H9 (cell line): ENCODE measurements around the gene OTULINL. TPM values are rescaled to one million over a fixed set of nuclear protein-coding genes. Genes with fewer than 3 reads are reported as not detected.

Experiments used
- DNase-seq: peaks from one replicate; pipeline ENCODE4 v3.0.0-alpha.2; 2017
- H2AFZ ChIP-seq: one replicate; pipeline ENCODE4 v1.6.1; 2013; ENCODE audit warnings: mild to moderate bottlenecking, low read length, control low read depth, moderate library complexity
- H2AK5ac ChIP-seq: 2 replicates; pipeline ENCODE4 v1.6.1; 2013; ENCODE audit warnings: low read length, control low read depth, mixed read lengths; ENCODE audit not compliant: insufficient read length
- H2BK120ac ChIP-seq: one replicate; pipeline ENCODE4 v1.6.1; 2013; ENCODE audit warnings: low read depth, mild to moderate bottlenecking, low read length, control low read depth, inconsistent platforms; ENCODE audit not compliant: poor library complexity, severe bottlenecking
- H2BK12ac ChIP-seq: 2 replicates; pipeline ENCODE4 v1.6.1; 2013; ENCODE audit warnings: low read length, control low read depth, mixed read lengths, low read depth; ENCODE audit not compliant: insufficient read length
- H2BK15ac ChIP-seq: 2 replicates; pipeline ENCODE4 v1.6.1; 2013; ENCODE audit warnings: low read depth, low read length, control low read depth
- H2BK20ac ChIP-seq: one replicate; pipeline ENCODE4 v1.6.1; 2013; ENCODE audit warnings: low read depth, mild to moderate bottlenecking, low read length, control low read depth, inconsistent platforms; ENCODE audit not compliant: poor library complexity, severe bottlenecking
- H2BK5ac ChIP-seq: 2 replicates; pipeline ENCODE4 v1.6.1; 2013; ENCODE audit warnings: low read length, control low read depth, mixed read lengths; ENCODE audit not compliant: insufficient read length
- H3K14ac ChIP-seq: 2 replicates; pipeline ENCODE4 v1.6.1; 2013; ENCODE audit warnings: low read length, control low read depth; ENCODE audit not compliant: insufficient read depth
- H3K18ac ChIP-seq: 2 replicates; pipeline ENCODE4 v1.6.1; 2013; ENCODE audit warnings: low read depth, mild to moderate bottlenecking, mixed read lengths, low read length, control low read depth; ENCODE audit not compliant: insufficient read length
- H3K23ac ChIP-seq: 2 replicates; pipeline ENCODE4 v1.6.1; 2013; ENCODE audit warnings: low read length, control low read depth, mixed read lengths, low read depth; ENCODE audit not compliant: insufficient read length
- H3K23me2 ChIP-seq: 2 replicates; pipeline ENCODE4 v1.6.1; 2013; ENCODE audit warnings: low read depth, mild to moderate bottlenecking, mixed read lengths, low read length, control low read depth; ENCODE audit not compliant: insufficient read length, poor library complexity, severe bottlenecking
- H3K27ac ChIP-seq: 2 replicates; pipeline ENCODE4 v1.5.1; 2013; ENCODE audit warnings: low read length, control low read depth, mixed read lengths, low read depth; ENCODE audit not compliant: insufficient read length
- H3K27me3 ChIP-seq: 2 replicates; pipeline ENCODE4 v1.6.1; 2013; ENCODE audit warnings: low read length, control low read depth, inconsistent platforms; ENCODE audit not compliant: insufficient read depth
- H3K4ac ChIP-seq: 2 replicates; pipeline ENCODE4 v1.6.1; 2013; ENCODE audit warnings: low read depth, mild to moderate bottlenecking, control low read depth, inconsistent platforms, low read length, moderate library complexity
- H3K4me1 ChIP-seq: 2 replicates; pipeline ENCODE4 v1.6.1; 2013; ENCODE audit warnings: low read length, control low read depth, inconsistent platforms; ENCODE audit not compliant: insufficient read depth
- H3K4me2 ChIP-seq: 2 replicates; pipeline ENCODE4 v1.6.1; 2013; ENCODE audit warnings: low read length, control low read depth, mixed read lengths; ENCODE audit not compliant: insufficient read length, insufficient read depth
- H3K56ac ChIP-seq: 2 replicates; pipeline ENCODE4 v1.6.1; 2013; ENCODE audit warnings: low read depth, mild to moderate bottlenecking, mixed read lengths, low read length, control low read depth; ENCODE audit not compliant: insufficient read length
- H3K79me1 ChIP-seq: 2 replicates; pipeline ENCODE4 v1.6.1; 2013; ENCODE audit warnings: low read depth, mild to moderate bottlenecking, moderate library complexity, low read length, control low read depth, inconsistent platforms; ENCODE audit not compliant: insufficient read depth, poor library complexity, severe bottlenecking
- H3K79me2 ChIP-seq: 2 replicates; pipeline ENCODE4 v1.6.1; 2013; ENCODE audit warnings: low read length, control low read depth, inconsistent platforms; ENCODE audit not compliant: insufficient read depth
- H3K9ac ChIP-seq: 2 replicates; pipeline ENCODE4 v1.6.1; 2013; ENCODE audit warnings: low read length, control low read depth, mixed read lengths; ENCODE audit not compliant: insufficient read length; ENCODE audit errors: extremely low read depth
- H3K9me3 ChIP-seq: one replicate; pipeline ENCODE4 v1.6.1; 2013; ENCODE audit warnings: low read depth, low read length, inconsistent platforms; ENCODE audit not compliant: control insufficient read depth
- H3T11ph ChIP-seq: one replicate; pipeline ENCODE4 v1.6.1; 2013; ENCODE audit warnings: mild to moderate bottlenecking, low read length, control low read depth, inconsistent platforms
- H4K20me1 ChIP-seq: one replicate; pipeline ENCODE4 v1.6.1; 2013; ENCODE audit not compliant: control insufficient read depth, insufficient read length, insufficient read depth
- H4K5ac ChIP-seq: 2 replicates; pipeline ENCODE4 v1.6.1; 2013; ENCODE audit warnings: low read depth, mild to moderate bottlenecking, mixed read lengths, low read length, control low read depth; ENCODE audit not compliant: insufficient read length
- H4K8ac ChIP-seq: replicated peaks from 2 replicates; pipeline ENCODE4 v1.6.1; 2013; ENCODE audit warnings: low read length, control low read depth, mixed read lengths, low read depth; ENCODE audit not compliant: insufficient read length
- H4K91ac ChIP-seq: 2 replicates; pipeline ENCODE4 v1.6.1; 2013; ENCODE audit warnings: low read depth, mild to moderate bottlenecking, moderate library complexity, mixed read lengths, low read length, control low read depth; ENCODE audit not compliant: insufficient read length
- H3K27ac Mint-ChIP-seq, 3 experiments: 2 replicates in 2 of 3; 3 replicates in 1 of 3; pipeline ENCODE4 v1.8.0; 2020 to 2021; ENCODE audit warnings: mixed read lengths in 3 of 3, mild to moderate bottlenecking in 1 of 3, moderate library complexity in 1 of 3
- H3K27me3 Mint-ChIP-seq: 2 replicates; pipeline ENCODE4 v1.8.0; 2021; ENCODE audit warnings: low read depth, mild to moderate bottlenecking, moderate library complexity, mixed read lengths
- H3K36me3 Mint-ChIP-seq, 3 experiments: 2 replicates in 2 of 3; 3 replicates in 1 of 3; pipeline ENCODE4 v1.8.0; 2020 to 2021; ENCODE audit warnings: low read depth in 3 of 3, mixed read lengths in 3 of 3; ENCODE audit not compliant: insufficient read depth in 1 of 3
- H3K4me1 Mint-ChIP-seq, 2 experiments: 2 replicates each; pipeline ENCODE4 v1.8.0; 2020; ENCODE audit warnings: mixed read lengths in 2 of 2
- H3K4me3 Mint-ChIP-seq, 2 experiments: 2 replicates in 1 of 2; 3 replicates in 1 of 2; pipeline ENCODE4 v1.8.0; 2020 to 2021; ENCODE audit warnings: mild to moderate bottlenecking in 2 of 2, mixed read lengths in 2 of 2, moderate library complexity in 1 of 2
- H3K9me3 Mint-ChIP-seq, 2 experiments: 2 replicates in 1 of 2; 3 replicates in 1 of 2; pipeline ENCODE4 v1.8.0; 2020; ENCODE audit warnings: mild to moderate bottlenecking in 2 of 2, mixed read lengths in 2 of 2, moderate library complexity in 1 of 2
- WGBS: extraction: QIAGEN DNeasy Blood & Tissue Kit; methylation state at CpG from one replicate; pipeline ENCODE4 v1.1.7; 2013; ENCODE audit warnings: missing lambda C conversion rate, low lambda C conversion rate, mixed read lengths; ENCODE audit not compliant: insufficient read length; ENCODE audit errors: extremely low coverage; 5-methylcytosine and 5-hydroxymethylcytosine counted together
- total RNA-seq: library from RNA; stranded (reverse); gene quantifications from 2 replicates; pipeline ENCODE4 v1.2.1, GENCODE V29; 2021
- TF ChIP-seq, protein P1 (sequence below): fragments of 200-600 bp; sonication (generic); conservative IDR thresholded peaks from 3 replicates; pipeline ENCODE4 v1.8.0; 2021; ENCODE audit warnings: antibody characterized with exemption, mild to moderate bottlenecking

Gene OTULINL
- total RNA-seq, 1 experiment from 2014 or later, result 7.5 TPM

DNA sequence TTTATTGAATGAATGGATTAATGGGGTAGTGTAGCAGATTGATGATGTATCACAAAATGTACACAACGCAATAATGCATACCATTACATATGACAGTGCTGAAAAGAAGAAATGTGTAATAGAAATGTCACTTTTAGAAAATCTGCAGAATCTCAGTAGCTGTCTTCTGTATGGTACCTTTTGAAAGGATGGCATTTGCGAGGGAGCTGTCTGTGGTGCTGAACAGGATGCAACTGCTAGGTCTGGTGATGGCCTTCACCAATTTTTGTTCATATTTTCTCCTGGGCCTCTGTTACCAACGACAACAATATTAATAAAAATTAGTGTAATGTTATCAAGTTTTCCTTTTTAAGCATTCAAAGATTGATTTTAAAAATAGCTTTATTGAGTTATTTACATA lies 46.8 kb downstream of the OTULINL start:
- H2BK120ac ChIP-seq, result no peak overlapping the region
- WGBS, result no CpG with 5 or more reads among the region's 3 CpGs
- no peak overlapping the region for H2BK5ac ChIP-seq
- no peak overlapping the region for H3T11ph ChIP-seq
- H3K4me2 ChIP-seq, result no peak overlapping the region
- H2AK5ac ChIP-seq, result no peak overlapping the region
- H3K4me1 ChIP-seq, result no peaks in the 10 kb centered on the region
- H3K18ac ChIP-seq, result no peak overlapping the region
- H4K8ac ChIP-seq, result no peak overlapping the region
- Mint-ChIP-seq H3K27me3 (no peaks in the 10 kb centered on the region), H3K27ac (no peak overlapping the region), H3K4me3 (no peak overlapping the region), H3K36me3 (no peaks in the 10 kb centered on the region), H3K9me3 (peaks cover 2 to 4% of the 10 kb centered on the region in 2 experiments; a peak in 2 of 5 replicates), H3K4me1 (0 out of 4 replicates have a peak, but pooled peaks cover 0 to 3% of the 10 kb centered on the region in 2 experiments)
- no peaks in the 10 kb centered on the region for H3K23me2 ChIP-seq
- H3K27ac ChIP-seq, result no peak overlapping the region
- no peak overlapping the region for H3K9ac ChIP-seq
- no peaks in the 10 kb centered on the region for H3K79me1 ChIP-seq
- H3K9me3 ChIP-seq, result no peaks in the 10 kb centered on the region
- H3K23ac ChIP-seq, result no peak overlapping the region
- H3K56ac ChIP-seq, result no peak overlapping the region
- no peak overlapping the region for H4K91ac ChIP-seq
- no peak overlapping the region for H3K4ac ChIP-seq
- no peaks in the 10 kb centered on the region for H4K20me1 ChIP-seq
- no peak overlapping the region for H2BK20ac ChIP-seq
- no peak overlapping the region for H2BK15ac ChIP-seq
- no peak overlapping the region for H2AFZ ChIP-seq
- no peaks in the 10 kb centered on the region for H3K79me2 ChIP-seq
- H2BK12ac ChIP-seq, result no peak overlapping the region
- H3K27me3 ChIP-seq, result no peaks in the 10 kb centered on the region
- DNase-seq, result peak; percentile 41
- TF ChIP-seq, protein P1, sequence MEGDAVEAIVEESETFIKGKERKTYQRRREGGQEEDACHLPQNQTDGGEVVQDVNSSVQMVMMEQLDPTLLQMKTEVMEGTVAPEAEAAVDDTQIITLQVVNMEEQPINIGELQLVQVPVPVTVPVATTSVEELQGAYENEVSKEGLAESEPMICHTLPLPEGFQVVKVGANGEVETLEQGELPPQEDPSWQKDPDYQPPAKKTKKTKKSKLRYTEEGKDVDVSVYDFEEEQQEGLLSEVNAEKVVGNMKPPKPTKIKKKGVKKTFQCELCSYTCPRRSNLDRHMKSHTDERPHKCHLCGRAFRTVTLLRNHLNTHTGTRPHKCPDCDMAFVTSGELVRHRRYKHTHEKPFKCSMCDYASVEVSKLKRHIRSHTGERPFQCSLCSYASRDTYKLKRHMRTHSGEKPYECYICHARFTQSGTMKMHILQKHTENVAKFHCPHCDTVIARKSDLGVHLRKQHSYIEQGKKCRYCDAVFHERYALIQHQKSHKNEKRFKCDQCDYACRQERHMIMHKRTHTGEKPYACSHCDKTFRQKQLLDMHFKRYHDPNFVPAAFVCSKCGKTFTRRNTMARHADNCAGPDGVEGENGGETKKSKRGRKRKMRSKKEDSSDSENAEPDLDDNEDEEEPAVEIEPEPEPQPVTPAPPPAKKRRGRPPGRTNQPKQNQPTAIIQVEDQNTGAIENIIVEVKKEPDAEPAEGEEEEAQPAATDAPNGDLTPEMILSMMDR, result no peak
- H4K5ac ChIP-seq, result no peak overlapping the region
- H3K14ac ChIP-seq, result no peak overlapping the region
